GM10847 (cell line): ENCODE data around the gene UTS2R.

ENCODE experiments used
- POLR2A ChIP-seq: IDR thresholded peaks from 2 replicates; pipeline ENCODE4 v1.6.1; 2011; ENCODE audit not compliant: insufficient read length; ENCODE audit errors: extremely low read depth

UTS2R gene

GRCh38 chr17:82389379-82389778 lies 17.8 kb downstream of the UTS2R start:
- no peak for TF ChIP-seq POLR2A

- no peak for TF ChIP-seq POLR2A
Observed at GRCh38 chr17:82390015-82390859, 18.7 kb downstream of the UTS2R start.

GRCh38 chr17:82390860-82391435 lies 19.4 kb downstream of the UTS2R start:
- no peak for TF ChIP-seq POLR2A

GRCh38 chr17:82391496-82392066 lies 20.0 kb downstream of the UTS2R start:
- TF ChIP-seq POLR2A: no peak

- TF ChIP-seq POLR2A: no peak
Observed at GRCh38 chr17:82392209-82392920, 20.8 kb downstream of the UTS2R start.

- no peak for TF ChIP-seq POLR2A
Observed at GRCh38 chr17:82392941-82393340, 21.4 kb downstream of the UTS2R start.

GRCh38 chr17:82394278-82394677 lies 22.7 kb downstream of the UTS2R start:
- TF ChIP-seq POLR2A: no peak

GRCh38 chr17:82396601-82397435 lies 25.3 kb downstream of the UTS2R start:
- TF ChIP-seq POLR2A: no peak

- TF ChIP-seq POLR2A: no peak
Observed at GRCh38 chr17:82397449-82398335, 26.1 kb downstream of the UTS2R start.

GRCh38 chr17:82399041-82399441 lies 27.5 kb downstream of the UTS2R start:
- TF ChIP-seq POLR2A: no peak

- no peak for TF ChIP-seq POLR2A
Observed at GRCh38 chr17:82399601-82400101, 28.1 kb downstream of the UTS2R start.

- TF ChIP-seq POLR2A: no peak
Observed at GRCh38 chr17:82400206-82400605, 28.6 kb downstream of the UTS2R start.

GRCh38 chr17:82400830-82401229 lies 29.3 kb downstream of the UTS2R start:
- TF ChIP-seq POLR2A: no peak

- no peak for TF ChIP-seq POLR2A
Observed at GRCh38 chr17:82402865-82403264, 31.3 kb downstream of the UTS2R start.
